Suprapubic skin (tissue), 3 donors: ENCODE measurements around the gene PHOSPHO1.

Source experiments
- POLR2AphosphoS5 ChIP-seq, 3 donors: sonication (generic); formaldehyde crosslinking; IDR thresholded peaks; one replicate each; pipeline ENCODE4 v1.6.1; 2017; ENCODE audit warnings: antibody characterized with exemption in 3 of 3
- TF ChIP-seq, protein P1 (sequence below), 2 donors: fragments of 200-600 bp in 1 of 2; fragments of 450-650 bp in 1 of 2; sonication (generic) in 1 of 2; IDR thresholded peaks; one replicate each; pipeline ENCODE4 v1.5.1; 2016 to 2019; ENCODE audit warnings: antibody characterized with exemption in 2 of 2, mild to moderate bottlenecking in 1 of 2, moderate library complexity in 1 of 2

DNA sequence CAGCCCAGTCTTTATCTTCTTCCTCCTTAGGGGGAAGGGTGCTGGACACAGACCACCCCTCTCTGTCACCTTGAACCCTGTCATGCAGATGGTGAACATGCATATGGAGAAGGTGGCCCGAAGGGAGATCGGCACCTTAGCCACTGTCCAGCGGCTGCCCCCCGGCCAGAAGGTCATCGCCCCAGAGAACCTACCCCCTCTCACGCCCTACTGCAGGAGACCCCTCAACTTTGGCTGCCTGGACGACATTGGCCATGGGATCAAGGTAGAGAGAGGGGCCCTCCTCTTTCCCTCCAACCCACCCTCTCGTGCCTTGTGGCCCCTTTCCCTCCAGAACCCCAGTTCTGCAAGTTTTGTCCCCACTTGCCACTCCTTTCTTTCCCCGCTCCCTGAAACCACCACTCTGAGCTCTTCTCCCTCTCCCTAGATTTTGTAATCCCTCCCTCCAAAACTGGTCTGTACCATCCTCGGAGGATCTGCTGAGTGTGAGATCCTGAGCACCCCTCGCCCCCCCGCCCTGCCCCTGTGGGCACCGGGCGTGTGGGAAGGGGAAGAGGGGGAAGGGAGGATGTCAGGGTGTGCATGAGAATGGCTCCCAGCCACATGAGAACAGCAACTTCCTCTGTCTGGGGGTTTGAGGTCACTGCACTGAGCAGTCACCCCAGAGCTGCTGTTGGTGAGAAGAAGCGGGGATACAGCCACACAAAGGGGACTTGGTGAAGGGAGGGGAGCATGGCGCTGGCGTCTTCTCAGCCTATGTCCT, 12.8 kb downstream of the PHOSPHO1 start:
- TF ChIP-seq, protein P1, sequence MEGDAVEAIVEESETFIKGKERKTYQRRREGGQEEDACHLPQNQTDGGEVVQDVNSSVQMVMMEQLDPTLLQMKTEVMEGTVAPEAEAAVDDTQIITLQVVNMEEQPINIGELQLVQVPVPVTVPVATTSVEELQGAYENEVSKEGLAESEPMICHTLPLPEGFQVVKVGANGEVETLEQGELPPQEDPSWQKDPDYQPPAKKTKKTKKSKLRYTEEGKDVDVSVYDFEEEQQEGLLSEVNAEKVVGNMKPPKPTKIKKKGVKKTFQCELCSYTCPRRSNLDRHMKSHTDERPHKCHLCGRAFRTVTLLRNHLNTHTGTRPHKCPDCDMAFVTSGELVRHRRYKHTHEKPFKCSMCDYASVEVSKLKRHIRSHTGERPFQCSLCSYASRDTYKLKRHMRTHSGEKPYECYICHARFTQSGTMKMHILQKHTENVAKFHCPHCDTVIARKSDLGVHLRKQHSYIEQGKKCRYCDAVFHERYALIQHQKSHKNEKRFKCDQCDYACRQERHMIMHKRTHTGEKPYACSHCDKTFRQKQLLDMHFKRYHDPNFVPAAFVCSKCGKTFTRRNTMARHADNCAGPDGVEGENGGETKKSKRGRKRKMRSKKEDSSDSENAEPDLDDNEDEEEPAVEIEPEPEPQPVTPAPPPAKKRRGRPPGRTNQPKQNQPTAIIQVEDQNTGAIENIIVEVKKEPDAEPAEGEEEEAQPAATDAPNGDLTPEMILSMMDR (IDR thresholded peaks at IDR 0.05): no peak
- TF ChIP-seq POLR2AphosphoS5 (IDR thresholded peaks at IDR 0.05): peak in 1 of 3 donors; percentile 12
